SK-N-SH (cell line): Measurements from ENCODE around the gene RAB3C. TPM values are rescaled to one million over a fixed set of nuclear protein-coding genes. Genes with fewer than 3 reads are reported as not detected.

Source experiments
- CTCF ChIA-PET: fragments of 300-600, 350-600 bp; formaldehyde crosslinking; extraction: SDS; loops from one replicate; lab custom pipeline; 2021; lab: Yijun Ruan, JAX
- POLR2A ChIA-PET: fragments of 350-600 bp; sonication (Branson Sonifier 250); formaldehyde crosslinking; extraction: SDS; loops from one replicate; lab custom pipeline; 2020; ENCODE audit warnings: antibody characterized with exemption, inconsistent platforms; lab: Yijun Ruan, JAX
- DNase-seq: peaks from one replicate; pipeline ENCODE4 v3.0.0; 2012
- H2AFZ ChIP-seq: fragments of 200-600 bp; sonication (generic); 2 replicates; pipeline ENCODE4 v1.8.1; 2016; ENCODE audit warnings: antibody characterized with exemption, mild to moderate bottlenecking, low read depth
- H3F3A ChIP-seq: fragments of 200-600 bp; sonication (generic); replicated peaks from 2 replicates; pipeline ENCODE3; 2016; ENCODE audit warnings: antibody characterized with exemption, mild to moderate bottlenecking; ENCODE audit not compliant: insufficient read depth
- H3K27ac ChIP-seq, 2 experiments: fragments of 200-500 bp in 1 of 2; fragments of 200-600 bp in 1 of 2; sonication (Bioruptor generic) in 1 of 2; sonication (generic), shearing (Covaris generic) in 1 of 2; 2 replicates each; pipeline versions ENCODE4 v1.5.1 to v1.6.1; 2014 to 2016; ENCODE audit warnings: low read depth in 2 of 2, inconsistent platforms in 1 of 2, low read length in 1 of 2, mild to moderate bottlenecking in 1 of 2, mixed read lengths in 1 of 2
- H3K27me3 ChIP-seq: fragments of 200-600 bp; sonication (generic), shearing (Covaris generic); 2 replicates; pipeline ENCODE4 v1.6.1; 2016; ENCODE audit warnings: mixed run types; ENCODE audit not compliant: insufficient read depth
- H3K36me3 ChIP-seq, 2 experiments: fragments of 200-500 bp in 1 of 2; fragments of 200-600 bp in 1 of 2; sonication (Bioruptor generic) in 1 of 2; sonication (generic) in 1 of 2; replicated peaks in 1 of 2; 2 replicates each; pipeline versions ENCODE3 to v1.5.1; 2014 to 2016; ENCODE audit warnings: low read length in 1 of 2, mild to moderate bottlenecking in 1 of 2; ENCODE audit not compliant: insufficient read depth in 2 of 2, control insufficient read depth in 1 of 2
- H3K4me1 ChIP-seq, 2 experiments: fragments of 200-500 bp in 1 of 2; fragments of 200-600 bp in 1 of 2; sonication (Bioruptor generic) in 1 of 2; sonication (generic), shearing (Covaris generic) in 1 of 2; 2 replicates each; pipeline versions ENCODE4 v1.5.1 to v1.6.1; 2014 to 2016; ENCODE audit warnings: low read depth in 1 of 2, low read length in 1 of 2, mixed run types in 1 of 2; ENCODE audit not compliant: insufficient read depth in 2 of 2, control insufficient read depth in 1 of 2
- H3K4me2 ChIP-seq: fragments of 200-600 bp; sonication (generic), shearing (Covaris generic); 2 replicates; pipeline ENCODE4 v1.6.1; 2017; ENCODE audit warnings: mixed run types
- H3K4me3 ChIP-seq, 2 experiments: fragments of 200-500 bp in 1 of 2; fragments of 200-600 bp in 1 of 2; sonication (Bioruptor generic) in 1 of 2; sonication (generic), shearing (Covaris generic) in 1 of 2; 2 replicates each; pipeline versions ENCODE4 v1.5.1 to v1.8.1; 2014 to 2016; ENCODE audit warnings: low read depth in 2 of 2, inconsistent platforms in 1 of 2, low read length in 1 of 2, mild to moderate bottlenecking in 1 of 2, mixed read lengths in 1 of 2, moderate library complexity in 1 of 2
- H3K79me2 ChIP-seq: fragments of 200-600 bp; sonication (generic); 2 replicates; pipeline ENCODE4 v1.8.1; 2017; ENCODE audit warnings: mild to moderate bottlenecking; ENCODE audit not compliant: insufficient read depth
- H3K9ac ChIP-seq: fragments of 200-600 bp; sonication (generic); 2 replicates; pipeline ENCODE4 v1.6.1; 2017; ENCODE audit warnings: mixed run types
- H3K9me2 ChIP-seq: fragments of 200-600 bp; sonication (generic); 2 replicates; pipeline ENCODE4 v1.6.1; 2017; ENCODE audit warnings: mixed run types
- H3K9me3 ChIP-seq: fragments of 200-600 bp; sonication (generic); 2 replicates; pipeline ENCODE4 v1.6.1; 2017; ENCODE audit warnings: mixed run types, mild to moderate bottlenecking, moderate library complexity
- H4K20me1 ChIP-seq: fragments of 200-600 bp; sonication (generic); 2 replicates; pipeline ENCODE4 v1.6.1; 2017; ENCODE audit warnings: mild to moderate bottlenecking, mixed run types; ENCODE audit not compliant: insufficient read depth
- CHD2 ChIP-seq: fragments of 150-350 bp; IDR thresholded peaks from 2 replicates; pipeline ENCODE4 v1.6.1; 2018; ENCODE audit warnings: low read length; ENCODE audit not compliant: partially characterized antibody
- ELF1 ChIP-seq: IDR thresholded peaks from 2 replicates; pipeline ENCODE4 v1.4.0; 2012
- EZH2phosphoT487 ChIP-seq: fragments of 200-600 bp; sonication (generic); IDR thresholded peaks from 2 replicates; pipeline ENCODE4 v1.6.1; 2017; ENCODE audit warnings: low read depth, mixed run types, mild to moderate bottlenecking, antibody characterized with exemption, moderate library complexity, borderline replicate concordance
- FOSL2 ChIP-seq: IDR thresholded peaks from 2 replicates; pipeline ENCODE4 v1.4.0; 2012; ENCODE audit warnings: low read depth, mild to moderate bottlenecking, moderate library complexity, borderline replicate concordance
- FOXJ3 ChIP-seq: sonication (generic); formaldehyde crosslinking; IDR thresholded peaks from 2 replicates; pipeline ENCODE4 v1.5.1; 2020; ENCODE audit warnings: mild to moderate bottlenecking, missing genetic modification reagents
- FOXM1 ChIP-seq: IDR thresholded peaks from 2 replicates; pipeline ENCODE4 v1.4.0; 2012; ENCODE audit warnings: low read depth, mild to moderate bottlenecking
- GATA2 ChIP-seq: sonication (generic); formaldehyde crosslinking; IDR thresholded peaks from 2 replicates; pipeline ENCODE4 v1.5.0; 2020; ENCODE audit warnings: mild to moderate bottlenecking, missing genetic modification reagents
- NFIC ChIP-seq: IDR thresholded peaks from 2 replicates; pipeline ENCODE4 v1.4.0; 2012; ENCODE audit warnings: borderline replicate concordance
- POLR2AphosphoS5 ChIP-seq: IDR thresholded peaks from 2 replicates; pipeline ENCODE4 v1.6.1; 2012; ENCODE audit warnings: low read depth, low read length
- RAD21 ChIP-seq: IDR thresholded peaks from 2 replicates; pipeline ENCODE4 v1.6.1; 2012; ENCODE audit warnings: mild to moderate bottlenecking, low read length
- RCOR1 ChIP-seq: fragments of 150-350 bp; IDR thresholded peaks from 2 replicates; pipeline ENCODE4 v1.6.1; 2017; ENCODE audit warnings: antibody characterized with exemption, low read length
- RXRA ChIP-seq: IDR thresholded peaks from 2 replicates; pipeline ENCODE4 v1.4.0; 2012; ENCODE audit warnings: low read depth, mild to moderate bottlenecking, borderline replicate concordance
- SIN3A ChIP-seq: IDR thresholded peaks from 2 replicates; pipeline ENCODE4 v1.6.1; 2012; ENCODE audit warnings: low read depth, mild to moderate bottlenecking, low read length, moderate library complexity, borderline replicate concordance
- SMC3 ChIP-seq: IDR thresholded peaks from 2 replicates; pipeline ENCODE4 v1.6.1; 2012; ENCODE audit warnings: low read depth, low read length, improper control_type of control experiment
- TAF1 ChIP-seq: IDR thresholded peaks from 2 replicates; pipeline ENCODE4 v1.6.1; 2012; ENCODE audit warnings: low read depth, mild to moderate bottlenecking, low read length, moderate library complexity, borderline replicate concordance
- TCF12 ChIP-seq: IDR thresholded peaks from 2 replicates; pipeline ENCODE4 v1.4.0; 2012
- TEAD4 ChIP-seq: IDR thresholded peaks from 2 replicates; pipeline ENCODE4 v1.4.0; 2012; ENCODE audit warnings: mild to moderate bottlenecking, borderline replicate concordance; ENCODE audit not compliant: insufficient read depth
- WGBS: methylation state at CpG from one replicate; pipeline ENCODE4 v1.1.6; 2017; ENCODE audit warnings: low lambda C conversion rate; 5-methylcytosine and 5-hydroxymethylcytosine counted together
- polyA plus RNA-seq, 3 experiments: library from polyadenylated mRNA; depleted of rRNA; stranded (reverse); fragments of >200 nt; gene quantifications; 2 replicates each; pipeline ENCODE4 v1.2.3, GENCODE V29; 2012
- TF ChIP-seq, protein P1 (sequence below): IDR thresholded peaks from 2 replicates; pipeline ENCODE4 v1.4.0; 2012; ENCODE audit warnings: low read depth, borderline replicate concordance
- TF ChIP-seq, protein P2 (sequence below): fragments of 150-350 bp; IDR thresholded peaks from 2 replicates; pipeline ENCODE4 v1.6.1; 2017; ENCODE audit warnings: antibody characterized with exemption, low read length, low read depth, borderline replicate concordance
- TF ChIP-seq, protein P3 (sequence below): IDR thresholded peaks from 2 replicates; pipeline ENCODE4 v1.4.0; 2012; ENCODE audit warnings: low read depth

The RAB3C gene
- polyA plus RNA-seq, 1 of the 3 experiments (the other 2 are of a cell fraction) = 0.03 TPM

DNA sequence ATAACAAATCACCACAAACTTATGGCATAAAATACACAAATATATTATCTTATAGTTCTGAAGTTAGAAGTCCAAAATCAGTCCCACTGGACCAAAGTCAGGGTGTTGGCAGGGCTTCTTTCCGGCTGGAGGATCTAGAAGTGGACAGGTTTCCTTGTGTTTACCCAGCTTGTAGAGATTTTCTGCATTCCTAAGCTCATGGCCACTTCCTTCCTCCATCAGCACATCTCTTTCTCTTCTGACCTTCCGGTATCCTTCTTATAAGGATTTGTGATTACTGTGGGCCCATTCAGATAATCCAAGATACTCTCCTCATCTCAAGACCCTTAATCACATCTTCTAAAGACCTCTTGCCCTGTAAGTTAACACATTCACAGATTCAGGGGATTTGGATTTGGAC, 97.6 kb downstream of the RAB3C start:
- Histone ChIP-seq H3K9me3 (no peaks in the 10 kb centered on the region), H2AFZ (no peak overlapping the region), H3K9ac (no peak overlapping the region), H3K27me3 (no peaks in the 10 kb centered on the region), H3K9me2 (no peaks in the 10 kb centered on the region), H3F3A (no peaks in the 10 kb centered on the region), H3K27ac (no peak overlapping the region), H3K4me3 (no peak overlapping the region), H3K4me2 (no peak overlapping the region), H3K79me2 (no peaks in the 10 kb centered on the region), H4K20me1 (no peaks in the 10 kb centered on the region), H3K4me1 (peaks cover 0 to 2% of the 10 kb centered on the region in 2 experiments; a peak in 2 of 4 replicates), H3K36me3 (no peaks in the 10 kb centered on the region)
- no peak for DNase-seq
- POLR2A ChIA-PET = no interaction called here
- WGBS = 62% methylated on average over 2 of the region's 2 CpGs
- no peak for TF ChIP-seq GATA2
- no peak for TF ChIP-seq RAD21
- CTCF ChIA-PET = interaction anchor here (0.5 kb wide), 1 partner anchor 19 kb away, joined by 3 read pairs; no protein-coding TSS in a partner anchor

DNA sequence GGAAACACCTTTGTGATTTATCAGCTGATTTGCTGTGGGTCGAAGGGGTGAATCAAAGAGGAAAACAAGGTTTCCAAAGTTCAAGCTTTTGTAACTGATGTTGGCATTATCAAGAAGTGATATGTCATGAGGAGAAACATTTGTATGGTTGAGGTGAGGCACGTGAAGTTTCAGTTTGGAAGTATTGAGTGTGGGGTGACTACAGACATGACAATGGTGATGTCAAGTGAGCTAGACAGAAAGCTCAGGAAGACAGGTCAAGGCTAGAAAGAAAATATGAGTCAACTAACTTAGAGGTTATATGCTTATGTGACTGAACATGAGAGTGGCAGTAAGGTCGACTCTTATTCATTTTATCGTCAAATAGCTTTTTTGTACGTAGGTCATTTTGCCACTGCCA, 99.1 kb downstream of the RAB3C start:
- Histone ChIP-seq H3K9me2 (no peaks in the 10 kb centered on the region), H3K36me3 (no peaks in the 10 kb centered on the region), H3K4me1 (peaks cover 0 to under 1% of the 10 kb centered on the region in 2 experiments; a peak in 2 of 4 replicates), H3K27me3 (no peaks in the 10 kb centered on the region), H3K9me3 (no peaks in the 10 kb centered on the region), H3K4me2 (no peak overlapping the region), H3K79me2 (no peaks in the 10 kb centered on the region), H4K20me1 (no peaks in the 10 kb centered on the region), H3F3A (no peaks in the 10 kb centered on the region), H2AFZ (no peak overlapping the region), H3K4me3 (no peak overlapping the region), H3K27ac (no peak overlapping the region), H3K9ac (no peak overlapping the region)
- TF ChIP-seq SIN3A (no peak), RCOR1 (no peak), FOXM1 (no peak), TAF1 (no peak), SMC3 (no peak), EZH2phosphoT487 (no peak), ELF1 (no peak), RAD21 (no peak), TCF12 (no peak), RXRA (no peak), FOXJ3 (CRISPR knock-in tag) (no peak), CHD2 (no peak), POLR2AphosphoS5 (no peak), FOSL2 (no peak), NFIC (no peak), TEAD4 (no peak)
- TF ChIP-seq, protein P1, sequence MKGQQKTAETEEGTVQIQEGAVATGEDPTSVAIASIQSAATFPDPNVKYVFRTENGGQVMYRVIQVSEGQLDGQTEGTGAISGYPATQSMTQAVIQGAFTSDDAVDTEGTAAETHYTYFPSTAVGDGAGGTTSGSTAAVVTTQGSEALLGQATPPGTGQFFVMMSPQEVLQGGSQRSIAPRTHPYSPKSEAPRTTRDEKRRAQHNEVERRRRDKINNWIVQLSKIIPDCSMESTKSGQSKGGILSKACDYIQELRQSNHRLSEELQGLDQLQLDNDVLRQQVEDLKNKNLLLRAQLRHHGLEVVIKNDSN = no peak
- TF ChIP-seq, protein P2, sequence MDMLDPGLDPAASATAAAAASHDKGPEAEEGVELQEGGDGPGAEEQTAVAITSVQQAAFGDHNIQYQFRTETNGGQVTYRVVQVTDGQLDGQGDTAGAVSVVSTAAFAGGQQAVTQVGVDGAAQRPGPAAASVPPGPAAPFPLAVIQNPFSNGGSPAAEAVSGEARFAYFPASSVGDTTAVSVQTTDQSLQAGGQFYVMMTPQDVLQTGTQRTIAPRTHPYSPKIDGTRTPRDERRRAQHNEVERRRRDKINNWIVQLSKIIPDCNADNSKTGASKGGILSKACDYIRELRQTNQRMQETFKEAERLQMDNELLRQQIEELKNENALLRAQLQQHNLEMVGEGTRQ = no peak
- TF ChIP-seq, protein P3, sequence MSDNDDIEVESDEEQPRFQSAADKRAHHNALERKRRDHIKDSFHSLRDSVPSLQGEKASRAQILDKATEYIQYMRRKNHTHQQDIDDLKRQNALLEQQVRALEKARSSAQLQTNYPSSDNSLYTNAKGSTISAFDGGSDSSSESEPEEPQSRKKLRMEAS = no peak
- ChIA-PET CTCF (interaction anchor here (0.9 kb wide), 1 partner anchor 15 kb away, joined by 3 read pairs; no protein-coding TSS in a partner anchor), POLR2A (no interaction called here)
- 65% methylated on average over 5 of the region's 5 CpGs for WGBS
- no peak for DNase-seq
